Stomach (tissue), 9 donors: ENCODE results near the gene COL25A1. TPM values are rescaled to one million over a fixed set of nuclear protein-coding genes. Genes with fewer than 3 reads are reported as not detected.

Source experiments
- DNase-seq, 2 donors: peaks; one replicate each; pipeline versions ENCODE4 v3.0.0 to v3.0.0-alpha.2; 2013 to 2019
- H3K27ac ChIP-seq, 5 donors: fragments of 200-600 bp in 4 of 5; sonication (generic) in 4 of 5; one replicate each; pipeline ENCODE4 v1.5.1; 2013 to 2019; ENCODE audit warnings: mild to moderate bottlenecking in 1 of 5, moderate library complexity in 1 of 5
- H3K27me3 ChIP-seq, 3 donors: fragments of 200-600 bp; sonication (generic); one replicate each; pipeline ENCODE4 v1.5.1; 2017 to 2019; ENCODE audit warnings: mixed run types in 1 of 3
- H3K36me3 ChIP-seq, 4 donors: fragments of 200-600 bp; sonication (generic); 1 replicate in 3 of 4; 2 replicates in 1 of 4; pipeline ENCODE4 v1.5.1; 2016 to 2019
- H3K4me1 ChIP-seq, 4 donors: fragments of 200-600 bp; sonication (generic); one replicate each; pipeline ENCODE4 v1.5.1; 2016 to 2019
- H3K4me3 ChIP-seq, 4 donors: fragments of 200-600 bp; sonication (generic) in 3 of 4; one replicate each; pipeline ENCODE4 v1.5.1; 2016 to 2019; ENCODE audit warnings: mild to moderate bottlenecking in 1 of 4
- H3K9me3 ChIP-seq, 4 donors: fragments of 200-600 bp; sonication (generic); one replicate each; pipeline ENCODE4 v1.5.1; 2016 to 2019
- CTCF ChIP-seq, 7 experiments: fragments of 450-650 bp in 4 of 7; fragments of 200-600 bp in 3 of 7; sonication (generic) in 3 of 7; IDR thresholded peaks; one replicate each; pipeline ENCODE4 v1.5.1; 2016 to 2019; ENCODE audit warnings: antibody characterized with exemption in 7 of 7, control low read depth in 2 of 7, mild to moderate bottlenecking in 1 of 7
- EP300 ChIP-seq: sonication (generic); formaldehyde crosslinking; IDR thresholded peaks from one replicate; pipeline ENCODE4 v1.6.1; 2017; ENCODE audit warnings: antibody characterized with exemption
- POLR2A ChIP-seq, 4 donors: fragments of 450-650 bp; IDR thresholded peaks; one replicate each; pipeline ENCODE4 v1.6.1; 2016; ENCODE audit warnings: antibody characterized with exemption in 4 of 4, control low read depth in 2 of 4, mild to moderate bottlenecking in 1 of 4, moderate library complexity in 1 of 4
- POLR2AphosphoS5 ChIP-seq, 3 donors: sonication (generic); formaldehyde crosslinking; IDR thresholded peaks; one replicate each; pipeline ENCODE4 v1.6.1; 2016; ENCODE audit warnings: antibody characterized with exemption in 3 of 3
- WGBS, 5 donors: extraction: QIAGEN DNeasy Blood & Tissue Kit in 3 of 5; methylation state at CpG; one replicate each; pipeline versions ENCODE4 v1.1.5 to v1.1.7; 2013 to 2018; 5-methylcytosine and 5-hydroxymethylcytosine counted together
- intact Hi-C: fragments of 100-400 bp; cut with DNase I; formaldehyde crosslinking; loops from one replicate; pipeline ENCODE4 v1.15.1; 2023; ENCODE audit warnings: low total_unique reads
- polyA plus RNA-seq, 3 donors: library from polyadenylated mRNA; stranded (reverse); fragments of 200-250 nt; gene quantifications; one replicate each; pipeline ENCODE4 v1.2.3, GENCODE V29; 2013
- total RNA-seq, 5 donors: library from RNA; depleted of rRNA; stranded (reverse); fragments of >200 nt; gene quantifications; one replicate each; pipeline versions ENCODE4 v1.1.0 to v1.2.3, GENCODE V29; 2014 to 2016
- donor health status: healthy with polysubstance abuse.
- donor health status: Bipolar disorder and iron deficiency.
- donor health status: healthy.

The COL25A1 gene
- total and polyA plus RNA-seq, 8 donors = 0.10 to 4.1 (median 1.5) TPM; not detected in 5

GRCh38 chr4:109172301-109172700 is 130.2 kb downstream of the COL25A1 start:
- H3K4me1 ChIP-seq = no peaks in the 10 kb centered on the region
- DNase-seq = no peak
- H3K36me3 ChIP-seq = no peaks in the 10 kb centered on the region
- WGBS, 5 donors = 35 to 47% (median 44%) methylated on average over 4 of the region's 4 CpGs
- no peaks in the 10 kb centered on the region for H3K27me3 ChIP-seq
- no peak overlapping the region for H3K4me3 ChIP-seq
- no peaks in the 10 kb centered on the region for H3K9me3 ChIP-seq
- TF ChIP-seq CTCF (IDR thresholded peaks at IDR 0.05) (no peak), POLR2AphosphoS5 (IDR thresholded peaks at IDR 0.05) (no peak)
- no peak overlapping the region for H3K27ac ChIP-seq
- intact Hi-C loops = no loop called here

- H3K27me3 ChIP-seq = no peaks in the 10 kb centered on the region
- no peaks in the 10 kb centered on the region for H3K36me3 ChIP-seq
- intact Hi-C loops = no loop called here
- no peak overlapping the region for H3K4me3 ChIP-seq
- no peak for DNase-seq
- H3K4me1 ChIP-seq = no peaks in the 10 kb centered on the region
- H3K27ac ChIP-seq = no peak overlapping the region
- TF ChIP-seq EP300 = no peak
- no peak for TF ChIP-seq CTCF (IDR thresholded peaks at IDR 0.05)
- TF ChIP-seq POLR2AphosphoS5 (IDR thresholded peaks at IDR 0.05) = no peak
- no peak for TF ChIP-seq POLR2A (IDR thresholded peaks at IDR 0.05)
- no peaks in the 10 kb centered on the region for H3K9me3 ChIP-seq
Measured at GRCh38 chr4:109171070-109171469, 131.4 kb downstream of the COL25A1 start.

- Histone ChIP-seq H3K27ac (no peak overlapping the region), H3K4me1 (no peaks in the 10 kb centered on the region), H3K36me3 (no peaks in the 10 kb centered on the region), H3K4me3 (no peak overlapping the region), H3K27me3 (no peaks in the 10 kb centered on the region), H3K9me3 (no peaks in the 10 kb centered on the region)
- TF ChIP-seq POLR2AphosphoS5 (IDR thresholded peaks at IDR 0.05) (no peak), EP300 (no peak), CTCF (IDR thresholded peaks at IDR 0.05) (no peak), POLR2A (IDR thresholded peaks at IDR 0.05) (no peak)
- no peak for DNase-seq
- intact Hi-C loops = no loop called here
- 63 to 88% (median 74%) methylated on average over 1 of the region's 1 CpG for WGBS, 5 donors
Measured at GRCh38 chr4:109169170-109169569, 133.3 kb downstream of the COL25A1 start.

GRCh38 chr4:109166586-109166985 is 135.9 kb downstream of the COL25A1 start:
- H3K27me3 ChIP-seq = no peaks in the 10 kb centered on the region
- H3K9me3 ChIP-seq = no peaks in the 10 kb centered on the region
- 57 to 78% (median 72%) methylated on average over 3 of the region's 3 CpGs for whole genome bisulfite sequencing, 5 donors
- TF ChIP-seq POLR2A (IDR thresholded peaks at IDR 0.05) = no peak
- TF ChIP-seq EP300 = no peak
- no peak for TF ChIP-seq POLR2AphosphoS5 (IDR thresholded peaks at IDR 0.05)
- TF ChIP-seq CTCF (IDR thresholded peaks at IDR 0.05) = no peak
- no peaks in the 10 kb centered on the region for H3K4me1 ChIP-seq
- H3K36me3 ChIP-seq = no peaks in the 10 kb centered on the region
- no peak for DNase-seq
- no peak overlapping the region for H3K4me3 ChIP-seq
- H3K27ac ChIP-seq = no peak overlapping the region
- intact Hi-C loops = no loop called here

- Histone ChIP-seq H3K27me3 (no peaks in the 10 kb centered on the region), H3K4me1 (no peaks in the 10 kb centered on the region), H3K36me3 (no peaks in the 10 kb centered on the region), H3K9me3 (no peaks in the 10 kb centered on the region), H3K27ac (no peak overlapping the region), H3K4me3 (no peak overlapping the region)
- no peak for DNase-seq
- intact Hi-C loops = no loop called here
- TF ChIP-seq POLR2AphosphoS5 (IDR thresholded peaks at IDR 0.05) (no peak), EP300 (no peak), POLR2A (IDR thresholded peaks at IDR 0.05) (no peak), CTCF (IDR thresholded peaks at IDR 0.05) (no peak)
Measured at GRCh38 chr4:109166126-109166525, 136.3 kb downstream of the COL25A1 start.
